Coronary artery (tissue), 2 donors: Measurements from ENCODE around the gene FDXR.

Experiments used
- DNase-seq: peaks from one replicate; pipeline ENCODE4 v3.0.0-alpha.2; 2017; ENCODE audit warnings: low spot score
- H3K27ac ChIP-seq, 2 donors: fragments of 200-600 bp; sonication (generic); one replicate each; pipeline ENCODE4 v1.5.1; 2016 to 2019
- H3K4me3 ChIP-seq: fragments of 200-600 bp; sonication (generic); 2 replicates; pipeline ENCODE4 v1.5.1; 2016; ENCODE audit warnings: mild to moderate bottlenecking, moderate library complexity
- TF ChIP-seq, protein P1 (sequence below): fragments of 200-600 bp; sonication (generic); IDR thresholded peaks from one replicate; pipeline ENCODE4 v1.5.1; 2019; ENCODE audit warnings: antibody characterized with exemption

FDXR gene

DNA sequence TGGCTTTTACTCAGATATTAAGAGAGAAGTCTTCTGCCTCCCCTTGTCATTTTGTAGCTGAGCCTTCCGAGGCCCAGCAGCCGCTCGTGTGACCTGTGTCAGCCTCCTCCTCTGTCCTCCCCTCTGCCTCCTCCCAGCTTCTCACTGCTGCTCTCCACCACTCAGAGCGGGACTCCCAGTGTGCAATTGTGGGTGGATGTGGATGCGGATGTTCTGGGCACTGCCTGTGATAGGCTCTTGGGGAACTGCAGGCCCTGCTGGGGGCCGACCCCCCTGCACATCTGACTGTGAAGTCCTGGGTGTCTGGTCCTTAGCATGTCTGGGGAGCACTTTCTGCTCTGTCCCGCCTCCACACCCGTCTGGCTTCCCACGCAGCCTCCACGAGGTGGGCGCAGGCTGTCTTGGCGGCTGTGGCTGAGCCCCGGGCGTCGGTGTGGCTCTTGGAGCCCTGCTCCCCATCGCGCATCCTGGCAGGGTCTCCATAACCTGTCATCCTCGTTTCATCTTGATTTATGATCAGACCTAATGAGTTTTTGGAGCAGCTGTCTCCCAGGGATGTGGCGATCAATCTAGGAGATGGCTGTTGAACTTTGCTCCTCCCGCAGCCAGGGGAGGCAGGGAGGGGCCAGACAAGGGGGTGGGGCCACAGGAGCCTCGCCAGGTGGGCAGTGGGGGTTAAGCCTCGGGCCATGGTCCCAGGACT is 41.2 kb downstream of the FDXR start:
- DNase-seq, result no peak
- no peak overlapping the region for H3K27ac ChIP-seq
- TF ChIP-seq, protein P1, sequence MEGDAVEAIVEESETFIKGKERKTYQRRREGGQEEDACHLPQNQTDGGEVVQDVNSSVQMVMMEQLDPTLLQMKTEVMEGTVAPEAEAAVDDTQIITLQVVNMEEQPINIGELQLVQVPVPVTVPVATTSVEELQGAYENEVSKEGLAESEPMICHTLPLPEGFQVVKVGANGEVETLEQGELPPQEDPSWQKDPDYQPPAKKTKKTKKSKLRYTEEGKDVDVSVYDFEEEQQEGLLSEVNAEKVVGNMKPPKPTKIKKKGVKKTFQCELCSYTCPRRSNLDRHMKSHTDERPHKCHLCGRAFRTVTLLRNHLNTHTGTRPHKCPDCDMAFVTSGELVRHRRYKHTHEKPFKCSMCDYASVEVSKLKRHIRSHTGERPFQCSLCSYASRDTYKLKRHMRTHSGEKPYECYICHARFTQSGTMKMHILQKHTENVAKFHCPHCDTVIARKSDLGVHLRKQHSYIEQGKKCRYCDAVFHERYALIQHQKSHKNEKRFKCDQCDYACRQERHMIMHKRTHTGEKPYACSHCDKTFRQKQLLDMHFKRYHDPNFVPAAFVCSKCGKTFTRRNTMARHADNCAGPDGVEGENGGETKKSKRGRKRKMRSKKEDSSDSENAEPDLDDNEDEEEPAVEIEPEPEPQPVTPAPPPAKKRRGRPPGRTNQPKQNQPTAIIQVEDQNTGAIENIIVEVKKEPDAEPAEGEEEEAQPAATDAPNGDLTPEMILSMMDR, result no peak
- H3K4me3 ChIP-seq, result no peak overlapping the region

DNA sequence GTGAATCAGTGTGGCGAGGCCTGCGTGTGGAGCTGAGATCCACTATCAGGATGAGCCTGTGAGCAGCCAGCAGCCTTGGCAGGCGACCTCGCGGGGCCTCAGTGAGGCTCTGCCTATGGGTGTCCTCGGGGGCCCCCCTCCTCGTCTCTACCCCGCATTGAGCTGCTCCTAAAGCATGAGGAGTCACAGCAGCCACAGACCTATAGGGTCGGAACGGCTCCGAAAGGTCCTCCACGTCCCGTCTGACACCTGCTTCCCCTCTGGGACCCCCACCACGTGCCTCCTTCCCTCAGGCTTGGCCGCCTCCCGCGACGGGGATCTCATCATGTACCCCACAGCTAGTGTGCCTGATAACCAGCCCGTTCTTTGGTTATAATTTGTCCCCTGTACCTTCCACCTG is 41.9 kb downstream of the FDXR start:
- H3K4me3 ChIP-seq, result no peak overlapping the region
- TF ChIP-seq, protein P1, result no peak
- H3K27ac ChIP-seq, result no peak overlapping the region
- DNase-seq, result no peak

DNA sequence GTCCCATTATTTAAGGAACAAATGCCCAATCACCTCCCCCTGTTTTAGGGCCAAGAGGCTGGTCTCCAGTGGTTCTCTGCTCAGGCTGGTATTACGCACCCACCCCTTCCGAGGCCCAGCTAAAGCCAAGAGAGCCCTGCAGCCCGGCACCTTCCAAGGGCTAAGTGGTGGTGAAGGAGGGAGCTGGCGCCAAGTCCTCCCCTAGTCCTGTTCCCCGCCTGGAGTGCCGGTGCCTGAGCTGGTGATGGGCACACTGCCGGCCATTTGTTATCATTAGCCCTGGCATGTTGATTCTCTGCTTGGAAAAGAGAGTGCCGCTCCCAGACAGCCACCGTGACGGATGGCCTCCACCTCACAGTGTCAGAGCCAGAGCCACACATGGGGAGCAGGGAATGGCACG is 45.0 kb downstream of the FDXR start:
- Histone ChIP-seq H3K27ac (no peak overlapping the region), H3K4me3 (no peak overlapping the region)
- no peak for DNase-seq
- TF ChIP-seq, protein P1, result no peak

DNA sequence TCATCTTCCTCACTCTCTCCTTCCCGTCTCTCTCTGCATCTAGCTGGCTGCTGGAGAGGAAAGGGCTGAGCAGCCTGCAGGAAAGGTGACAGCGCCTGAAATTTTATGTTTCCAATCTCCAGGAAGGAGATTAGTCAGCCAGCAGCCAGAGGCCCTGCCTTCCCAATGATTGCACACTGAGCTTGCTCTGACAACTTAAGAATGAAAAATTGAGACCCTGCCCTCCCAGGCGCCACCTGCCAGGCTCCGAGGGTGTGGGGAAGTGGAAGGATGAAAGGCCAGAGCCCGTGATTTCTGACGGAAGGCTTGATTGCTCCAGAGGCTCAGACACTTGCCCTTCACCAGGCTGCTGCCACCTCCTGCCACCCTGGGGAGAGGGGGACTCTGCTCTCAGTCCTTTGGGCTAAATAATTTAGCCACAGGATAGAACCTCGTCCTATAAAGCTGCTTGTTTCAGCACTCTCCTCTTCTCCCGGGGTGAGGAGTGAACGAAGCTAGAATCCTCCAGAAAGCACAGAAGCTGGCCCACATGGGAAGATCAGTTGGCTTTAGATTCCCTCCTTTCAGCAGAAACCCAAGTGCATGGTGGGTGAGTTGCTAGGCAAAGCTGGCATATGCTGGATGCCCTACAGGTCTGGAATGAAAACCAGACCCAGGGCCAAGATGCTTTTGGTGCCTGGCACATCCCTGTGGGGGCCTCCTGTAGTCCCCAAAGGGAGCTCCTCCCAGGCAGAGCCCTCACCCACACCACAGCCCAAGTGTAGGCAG is 46.7 kb downstream of the FDXR start:
- no peak for DNase-seq
- Histone ChIP-seq H3K27ac (no peak overlapping the region), H3K4me3 (no peak overlapping the region)
- TF ChIP-seq, protein P1, result no peak

DNA sequence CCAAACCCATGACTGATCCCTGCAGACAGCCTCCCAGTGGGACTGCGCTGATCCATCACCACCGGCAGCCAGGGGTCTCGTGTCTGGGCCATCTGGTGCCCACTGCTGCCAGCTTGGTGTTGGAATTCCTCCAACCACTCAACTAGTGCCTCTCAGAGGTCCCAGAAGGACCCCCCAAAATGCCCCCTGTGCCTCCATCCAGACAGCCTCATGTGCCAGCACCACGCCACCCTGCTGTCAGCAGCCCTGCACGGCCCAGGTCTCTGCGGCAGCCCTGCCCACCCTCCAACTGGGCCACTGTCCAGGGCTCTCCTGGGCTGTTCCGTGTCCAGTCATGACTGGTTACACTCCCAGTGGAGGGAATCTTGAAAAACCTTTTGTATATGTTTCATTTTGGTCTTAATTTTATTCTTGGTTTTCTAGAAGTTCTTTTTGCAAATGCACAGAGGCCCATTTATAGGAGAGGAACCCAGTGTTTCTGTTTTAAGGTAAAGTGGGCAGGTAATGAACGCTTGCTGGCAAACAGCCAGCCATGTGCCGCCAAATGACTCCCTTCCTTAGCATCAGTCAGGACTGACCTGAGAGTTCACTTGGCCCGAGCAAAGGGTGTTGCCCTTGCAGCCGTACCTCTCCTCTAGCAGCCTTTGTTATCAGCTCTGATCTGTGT is 47.7 kb downstream of the FDXR start:
- no peak for DNase-seq
- no peak overlapping the region for H3K4me3 ChIP-seq
- TF ChIP-seq, protein P1, result no peak
- no peak overlapping the region for H3K27ac ChIP-seq

DNA sequence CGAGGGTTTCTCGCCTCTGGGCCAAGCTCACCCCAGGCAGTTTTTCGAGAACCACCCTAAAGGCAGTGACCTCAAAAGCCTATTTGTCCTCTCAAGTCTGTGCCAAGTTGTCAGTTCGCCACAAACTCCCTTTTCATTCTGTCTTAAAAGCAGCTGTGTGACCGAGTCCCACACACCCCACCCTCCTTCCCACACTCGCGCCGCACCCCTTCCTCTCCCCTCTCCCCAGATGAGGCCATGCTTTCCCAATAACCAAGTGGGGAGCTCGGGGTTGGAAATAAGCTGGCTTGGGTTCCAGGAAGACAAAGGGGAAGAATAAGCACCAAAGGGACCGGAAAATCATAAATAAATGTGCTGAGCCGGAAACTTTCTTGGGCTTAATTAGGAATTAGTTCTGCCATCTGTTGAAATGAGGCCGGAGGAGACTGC is 49.8 kb downstream of the FDXR start:
- H3K4me3 ChIP-seq, result no peak overlapping the region
- DNase-seq, result no peak
- TF ChIP-seq, protein P1, result no peak
- peak overlapping the region in 1 of 2 donors; percentile 34 for H3K27ac ChIP-seq
